K562 (cell line): ENCODE results near the gene TENT5A. TPM values are rescaled to one million over a fixed set of nuclear protein-coding genes. Genes with fewer than 3 reads are reported as not detected.

Experiments
- CBFA2T2 ChIP-seq: fragments of 450-650 bp; conservative IDR thresholded peaks from 2 replicates; pipeline ENCODE4 v1.6.1; 2017; ENCODE audit warnings: mild to moderate bottlenecking
- CHD7 ChIP-seq: fragments of 200-600 bp; sonication (generic); IDR thresholded peaks from one replicate; pipeline ENCODE4 v1.6.1; 2012; ENCODE audit warnings: mild to moderate bottlenecking, low read depth, low read length, inconsistent platforms
- FOXP1 ChIP-seq: sonication (generic); formaldehyde crosslinking; IDR thresholded peaks from 2 replicates; pipeline ENCODE4 v1.8.0; 2022; ENCODE audit warnings: mild to moderate bottlenecking, missing genetic modification reagents
- GTF2F1 ChIP-seq: IDR thresholded peaks from 2 replicates; pipeline ENCODE4 v1.6.1; 2011; ENCODE audit warnings: low read depth, low read length, improper control_type of control experiment
- HINFP ChIP-seq: fragments of 450-650 bp; conservative IDR thresholded peaks from 2 replicates; pipeline ENCODE4 v1.6.1; 2016; ENCODE audit warnings: missing genetic modification characterization, low read depth, mild to moderate bottlenecking, control low read depth, missing compliant biosample characterization
- IRF9 ChIP-seq: fragments of 450-650 bp; IDR thresholded peaks from 2 replicates; pipeline ENCODE4 v1.6.1; 2016; ENCODE audit warnings: missing biosample characterization, missing genetic modification characterization
- MIER1 ChIP-seq: fragments of 450-650 bp; IDR thresholded peaks from 2 replicates; pipeline ENCODE4 v1.6.1; 2016; ENCODE audit warnings: antibody characterized with exemption, mild to moderate bottlenecking, low read depth
- RBM25 ChIP-seq: fragments of 200-400 bp; formaldehyde crosslinking; IDR thresholded peaks from 2 replicates; pipeline ENCODE4 v1.6.1; 2018; ENCODE audit warnings: low read length, low read depth, moderate library complexity; ENCODE audit not compliant: severe bottlenecking
- SMARCB1 ChIP-seq: IDR thresholded peaks from 2 replicates; pipeline ENCODE4 v1.6.1; 2011; ENCODE audit warnings: improper control_type of control experiment, low read depth; ENCODE audit not compliant: insufficient read length
- TBL1XR1 ChIP-seq, 2 experiments: IDR thresholded peaks; 2 replicates each; pipeline ENCODE4 v1.6.1; 2012; ENCODE audit warnings: improper control_type of control experiment in 2 of 2, low read length in 2 of 2, mild to moderate bottlenecking in 1 of 2
- TCF3 ChIP-seq: sonication (generic); formaldehyde crosslinking; IDR thresholded peaks from 2 replicates; pipeline ENCODE4 v1.4.0; 2020; ENCODE audit warnings: mild to moderate bottlenecking, missing genetic modification reagents
- ZFP36 ChIP-seq: fragments of 150-350 bp; IDR thresholded peaks from 2 replicates; pipeline ENCODE4 v1.6.1; 2018; ENCODE audit warnings: low read length, low read depth; ENCODE audit not compliant: partially characterized antibody
- ZNF41 ChIP-seq: fragments of 250-450 bp; sonication (Bioruptor Pico); conservative IDR thresholded peaks from 2 replicates; pipeline ENCODE4 v1.4.0; 2020; ENCODE audit warnings: mild to moderate bottlenecking
- polyA plus RNA-seq, 8 experiments: library from polyadenylated mRNA; depleted of rRNA in 4 of 8; stranded (reverse) in 5 of 8; unstranded in 3 of 8; fragments of >200 nt; fragmentation: Nextera tagmentation in 2 of 8; fragmentation: Illumina TruSeq in 1 of 8; extraction: Ambion mirVana in 2 of 8; extraction: Trizol in 1 of 8; gene quantifications; 2 replicates each; pipeline versions ENCODE4 v1.2.1 to v1.2.3, GENCODE V29; 2011 to 2014; ENCODE audit warnings: inconsistent platforms in 1 of 8, missing spikeins in 1 of 8
- total RNA-seq, 7 experiments: library from RNA; depleted of rRNA in 6 of 7; stranded (reverse); fragments of >200 nt in 6 of 7; fragmentation: Illumina TruSeq in 2 of 7; extraction: Trizol in 2 of 7; gene quantifications; 2 replicates each; pipeline versions ENCODE4 v1.2.1 to v1.2.3, GENCODE V29; 2011 to 2021; ENCODE audit warnings: low replicate concordance in 1 of 7

Gene TENT5A
- total and polyA plus RNA-seq, 9 of the 15 experiments (the other 6 are each of a cell fraction or from before 2014, with no cell fraction given) = 0.77 to 2.3 (median 1.3) TPM

GRCh38 chr6:81752921-81753710 is 635 bp upstream of the TENT5A start (continued):
- no peak for TF ChIP-seq CHD7
- no peak for TF ChIP-seq HINFP
- no peak for TF ChIP-seq GTF2F1
- peak; percentile 48; the same call in 1 of the 2 replicates for TF ChIP-seq FOXP1
- TF ChIP-seq IRF9 (tag) = no peak
- no peak for TF ChIP-seq SMARCB1
- no peak for TF ChIP-seq TCF3
- TF ChIP-seq CBFA2T2 = no peak
- TF ChIP-seq ZFP36 = no peak
- no peak for TF ChIP-seq MIER1
- no peak for TF ChIP-seq TBL1XR1 (IDR thresholded peaks at IDR 0.05; ENCODE audit: low read length in 2 of 2)
- no peak for TF ChIP-seq ZNF41 (CRISPR knock-in tag)
- peak; percentile 70 for TF ChIP-seq RBM25
